Endodermal cell (in vitro differentiated cells): ENCODE measurements around the gene TCTN2. TPM values are rescaled to one million over a fixed set of nuclear protein-coding genes. Genes with fewer than 3 reads are reported as not detected.

Experiments used
- DNase-seq: peaks from one replicate; pipeline ENCODE4 v3.0.0-alpha.2; 2017
- H3K27ac ChIP-seq: 2 replicates; pipeline ENCODE4 v1.5.1; 2013; ENCODE audit warnings: mild to moderate bottlenecking, low read depth, low read length, moderate library complexity
- H3K27me3 ChIP-seq: 2 replicates; pipeline ENCODE4 v1.6.1; 2013; ENCODE audit warnings: mild to moderate bottlenecking, low read length, moderate library complexity; ENCODE audit not compliant: insufficient read depth, control insufficient read depth, poor library complexity, severe bottlenecking
- H3K36me3 ChIP-seq: 2 replicates; pipeline ENCODE4 v1.7.0; 2013; ENCODE audit warnings: mild to moderate bottlenecking, low read length, moderate library complexity; ENCODE audit not compliant: control insufficient read depth, insufficient read depth
- H3K4me1 ChIP-seq: one replicate; pipeline ENCODE4 v1.7.0; 2013; ENCODE audit warnings: low read length; ENCODE audit not compliant: control insufficient read depth, insufficient read depth
- H3K4me3 ChIP-seq: 2 replicates; pipeline ENCODE4 v1.5.1; 2013; ENCODE audit warnings: mild to moderate bottlenecking, low read length, moderate library complexity
- H3K9ac ChIP-seq: 2 replicates; pipeline ENCODE4 v1.6.1; 2013; ENCODE audit warnings: mild to moderate bottlenecking, low read length, moderate library complexity; ENCODE audit not compliant: poor library complexity, severe bottlenecking; ENCODE audit errors: extremely low read depth
- H3K9me3 ChIP-seq: 2 replicates; pipeline ENCODE4 v1.6.1; 2013; ENCODE audit warnings: mild to moderate bottlenecking, low read length, moderate library complexity; ENCODE audit not compliant: control insufficient read depth
- H3K27ac Mint-ChIP-seq: 2 replicates; pipeline ENCODE4 v1.8.0; 2020; ENCODE audit warnings: mixed read lengths
- H3K27me3 Mint-ChIP-seq: 2 replicates; pipeline ENCODE4 v1.8.0; 2021; ENCODE audit warnings: mild to moderate bottlenecking, mixed read lengths; ENCODE audit not compliant: insufficient read depth
- H3K36me3 Mint-ChIP-seq: 2 replicates; pipeline ENCODE4 v1.8.0; 2020; ENCODE audit warnings: low read depth, mixed read lengths
- H3K4me1 Mint-ChIP-seq: 2 replicates; pipeline ENCODE4 v1.8.0; 2020; ENCODE audit warnings: mixed read lengths
- H3K4me3 Mint-ChIP-seq: 2 replicates; pipeline ENCODE4 v1.8.0; 2020; ENCODE audit warnings: mild to moderate bottlenecking, moderate library complexity, mixed read lengths
- H3K9me3 Mint-ChIP-seq: 2 replicates; pipeline ENCODE4 v1.8.0; 2020; ENCODE audit warnings: mild to moderate bottlenecking, mixed read lengths
- WGBS, 2 experiments: methylation state at CpG; one replicate each; pipeline versions ENCODE4 v1.1.5 to v1.1.7; 2013; ENCODE audit warnings: missing lambda C conversion rate in 2 of 2, mixed read lengths in 1 of 2; ENCODE audit not compliant: insufficient coverage in 1 of 2, insufficient read length in 1 of 2; 5-methylcytosine and 5-hydroxymethylcytosine counted together
- total RNA-seq, 2 donors: library from RNA; stranded (reverse); fragmentation: NEBNext Ultra II Directional in 1 of 2; extraction: Animal tissue kit (Norgen Biotek cat#: 25700) in 1 of 2; gene quantifications; 2 replicates in 1 of 2; 3 replicates in 1 of 2; pipeline ENCODE4 v1.2.1, GENCODE V29; 2021
- TF ChIP-seq, protein P1 (sequence below): fragments of 200-600 bp; sonication (generic); conservative IDR thresholded peaks from 2 replicates; pipeline ENCODE4 v1.5.0; 2021; ENCODE audit warnings: antibody characterized with exemption, mild to moderate bottlenecking

Gene TCTN2
- total RNA-seq, 2 donors from 2014 or later, result 19.2 to 25.6 TPM

DNA sequence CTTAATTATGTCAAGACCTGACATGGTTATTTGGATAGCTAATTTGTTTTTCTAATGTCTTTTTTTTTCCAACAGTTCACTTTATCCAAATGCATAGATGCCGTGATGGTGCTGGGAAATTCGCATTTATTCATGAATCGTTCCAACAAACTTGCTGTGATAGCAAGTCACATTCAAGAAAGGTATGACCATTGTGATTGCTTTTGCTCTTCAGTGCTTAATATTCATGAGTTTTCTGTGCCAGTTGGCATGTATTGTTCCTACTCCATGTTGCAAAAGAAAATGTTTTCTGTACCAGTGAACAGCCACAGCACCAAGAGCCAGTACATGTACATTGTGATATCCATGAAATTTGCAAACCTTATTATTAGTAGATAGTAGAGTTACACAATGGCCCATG, 25.5 kb upstream of the TCTN2 start:
- Histone ChIP-seq H3K36me3 (peaks cover 69% of the 10 kb centered on the region), H3K9me3 (no peaks in the 10 kb centered on the region), H3K27me3 (no peaks in the 10 kb centered on the region), H3K27ac (no peak overlapping the region), H3K9ac (no peak overlapping the region), H3K4me3 (no peak overlapping the region), H3K4me1 (no peaks in the 10 kb centered on the region)
- Mint-ChIP-seq H3K9me3 (no peaks in the 10 kb centered on the region), H3K27ac (no peak overlapping the region), H3K4me3 (no peak overlapping the region), H3K27me3 (no peaks in the 10 kb centered on the region), H3K4me1 (no peaks in the 10 kb centered on the region), H3K36me3 (peaks cover 44% of the 10 kb centered on the region)
- WGBS, 2 experiments, result 100% methylated on average over 3 of the region's 3 CpGs
- TF ChIP-seq, protein P1, sequence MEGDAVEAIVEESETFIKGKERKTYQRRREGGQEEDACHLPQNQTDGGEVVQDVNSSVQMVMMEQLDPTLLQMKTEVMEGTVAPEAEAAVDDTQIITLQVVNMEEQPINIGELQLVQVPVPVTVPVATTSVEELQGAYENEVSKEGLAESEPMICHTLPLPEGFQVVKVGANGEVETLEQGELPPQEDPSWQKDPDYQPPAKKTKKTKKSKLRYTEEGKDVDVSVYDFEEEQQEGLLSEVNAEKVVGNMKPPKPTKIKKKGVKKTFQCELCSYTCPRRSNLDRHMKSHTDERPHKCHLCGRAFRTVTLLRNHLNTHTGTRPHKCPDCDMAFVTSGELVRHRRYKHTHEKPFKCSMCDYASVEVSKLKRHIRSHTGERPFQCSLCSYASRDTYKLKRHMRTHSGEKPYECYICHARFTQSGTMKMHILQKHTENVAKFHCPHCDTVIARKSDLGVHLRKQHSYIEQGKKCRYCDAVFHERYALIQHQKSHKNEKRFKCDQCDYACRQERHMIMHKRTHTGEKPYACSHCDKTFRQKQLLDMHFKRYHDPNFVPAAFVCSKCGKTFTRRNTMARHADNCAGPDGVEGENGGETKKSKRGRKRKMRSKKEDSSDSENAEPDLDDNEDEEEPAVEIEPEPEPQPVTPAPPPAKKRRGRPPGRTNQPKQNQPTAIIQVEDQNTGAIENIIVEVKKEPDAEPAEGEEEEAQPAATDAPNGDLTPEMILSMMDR, result no peak
- no peak for DNase-seq

GRCh38 chr12:123645878-123646277, 25.0 kb upstream of the TCTN2 start:
- Mint-ChIP-seq H3K9me3 (no peaks in the 10 kb centered on the region), H3K4me1 (no peaks in the 10 kb centered on the region), H3K36me3 (peaks cover 49% of the 10 kb centered on the region), H3K27me3 (no peaks in the 10 kb centered on the region), H3K27ac (no peak overlapping the region), H3K4me3 (no peak overlapping the region)
- Histone ChIP-seq H3K27ac (no peak overlapping the region), H3K9me3 (no peaks in the 10 kb centered on the region), H3K27me3 (no peaks in the 10 kb centered on the region), H3K9ac (no peak overlapping the region), H3K36me3 (peaks cover 70% of the 10 kb centered on the region), H3K4me1 (no peaks in the 10 kb centered on the region), H3K4me3 (no peak overlapping the region)
- WGBS, 2 experiments, result 92 to 97% methylated on average over 5 of the region's 5 CpGs
- DNase-seq, result no peak
- TF ChIP-seq, protein P1, result no peak

DNA sequence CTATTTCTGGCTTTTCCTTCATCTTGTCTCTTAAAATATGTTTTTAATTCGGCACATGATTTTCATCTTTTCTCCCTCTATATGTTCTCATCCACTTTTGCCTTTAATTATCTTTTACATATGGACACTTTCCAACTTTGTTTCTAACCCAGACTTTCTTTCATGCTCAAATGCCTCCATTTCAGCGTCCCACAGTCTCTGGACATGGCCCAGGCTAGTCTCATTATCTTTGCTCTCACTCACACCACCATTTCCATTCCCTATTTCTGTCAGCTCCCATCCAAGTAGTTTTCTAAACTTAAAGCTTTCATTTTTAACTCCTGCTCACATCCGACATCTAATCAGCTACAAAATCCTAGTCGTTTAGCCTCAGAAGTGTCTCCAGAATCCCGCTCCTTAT, 22.5 kb upstream of the TCTN2 start:
- Histone ChIP-seq H3K9me3 (no peaks in the 10 kb centered on the region), H3K27me3 (no peaks in the 10 kb centered on the region), H3K4me1 (no peaks in the 10 kb centered on the region), H3K4me3 (no peak overlapping the region), H3K9ac (no peak overlapping the region), H3K27ac (no peak overlapping the region), H3K36me3 (peaks cover 78% of the 10 kb centered on the region)
- WGBS, 2 experiments, result 93 to 100% methylated on average over 5 of the region's 5 CpGs
- TF ChIP-seq, protein P1, result no peak
- no peak for DNase-seq
- Mint-ChIP-seq H3K27ac (no peak overlapping the region), H3K27me3 (no peaks in the 10 kb centered on the region), H3K4me3 (no peak overlapping the region), H3K36me3 (peaks cover 51% of the 10 kb centered on the region), H3K9me3 (no peaks in the 10 kb centered on the region), H3K4me1 (no peaks in the 10 kb centered on the region)
